ENCODE measurements around the gene TRIP10.

GRCh38 chr19:6796278-6796677 is 56.8 kb downstream of the TRIP10 start:
- TF ChIP-seq EZH2 (IDR thresholded peaks at IDR 0.05) (no peak), CTCF (IDR thresholded peaks at IDR 0.05) (no peak)
